Neural cell (in vitro differentiated cells): ENCODE measurements around the gene CDK15. TPM values are rescaled to one million over a fixed set of nuclear protein-coding genes. Genes with fewer than 3 reads are reported as not detected.

ENCODE experiments used
- H2AFZ ChIP-seq: fragments of 200-600, 300-800 bp; sonication (generic), shearing (Covaris generic); 2 replicates; pipeline ENCODE4 v1.6.0; 2014; ENCODE audit warnings: low read depth, mild to moderate bottlenecking, antibody characterized with exemption, low read length, moderate library complexity
- H3F3A ChIP-seq: fragments of 200-600 bp; shearing (Covaris generic); 2 replicates; pipeline ENCODE4 v1.6.1; 2016; ENCODE audit warnings: mild to moderate bottlenecking, moderate library complexity, mixed read lengths, antibody characterized with exemption, low read length; ENCODE audit not compliant: insufficient read depth, poor library complexity, severe bottlenecking
- H3K27ac ChIP-seq: fragments of 200-600, 300-800 bp; sonication (generic), shearing (Covaris generic); 2 replicates; pipeline ENCODE4 v1.5.1; 2014; ENCODE audit warnings: mild to moderate bottlenecking, low read length, moderate library complexity
- H3K27me3 ChIP-seq: fragments of 300-800, 200-600 bp; sonication (generic), shearing (Covaris generic); 2 replicates; pipeline ENCODE4 v1.6.0; 2014; ENCODE audit warnings: mild to moderate bottlenecking, low read depth, low read length, moderate library complexity; ENCODE audit not compliant: insufficient read depth
- H3K36me3 ChIP-seq: fragments of 300-800, 200-600 bp; sonication (generic), shearing (Covaris generic); 2 replicates; pipeline ENCODE4 v1.5.1; 2014; ENCODE audit warnings: mild to moderate bottlenecking, antibody characterized with exemption, low read length, moderate library complexity; ENCODE audit not compliant: insufficient read depth
- H3K4me2 ChIP-seq: fragments of 300-800, 200-600 bp; sonication (generic), shearing (Covaris generic); 2 replicates; pipeline ENCODE4 v1.6.0; 2014; ENCODE audit warnings: mild to moderate bottlenecking, low read length
- H3K4me3 ChIP-seq: fragments of 300-800, 200-600 bp; sonication (generic), shearing (Covaris generic); 2 replicates; pipeline ENCODE4 v1.5.1; 2014; ENCODE audit warnings: mild to moderate bottlenecking, low read length, moderate library complexity
- H3K79me2 ChIP-seq: fragments of 200-600 bp; shearing (Covaris generic); replicated peaks from 2 replicates; pipeline ENCODE4 v1.6.0; 2014; ENCODE audit warnings: mild to moderate bottlenecking, low read length, moderate library complexity; ENCODE audit not compliant: insufficient read depth
- H3K9ac ChIP-seq: fragments of 300-800, 200-600 bp; sonication (generic), shearing (Covaris generic); 2 replicates; pipeline ENCODE4 v1.6.1; 2016; ENCODE audit warnings: mild to moderate bottlenecking, low read length, mixed read lengths
- H3K9me2 ChIP-seq: fragments of 200-600 bp; shearing (Covaris generic); 2 replicates; pipeline ENCODE4 v1.6.1; 2016; ENCODE audit warnings: mild to moderate bottlenecking, low read length, mixed read lengths; ENCODE audit not compliant: insufficient read depth
- H3K9me3 ChIP-seq: fragments of 200-600, 300-800 bp; sonication (generic), shearing (Covaris generic); 2 replicates; pipeline ENCODE4 v1.6.1; 2016; ENCODE audit warnings: mild to moderate bottlenecking, mixed run types, low read length, moderate library complexity, mixed read lengths
- H4K20me1 ChIP-seq: fragments of 200-600 bp; shearing (Covaris generic); 2 replicates; pipeline ENCODE4 v1.6.1; 2016; ENCODE audit warnings: mild to moderate bottlenecking, mixed run types; ENCODE audit not compliant: insufficient read depth
- CTCF ChIP-seq: fragments of 450-650 bp; IDR thresholded peaks from 2 replicates; pipeline ENCODE4 v1.5.1; 2014; ENCODE audit warnings: antibody characterized with exemption, mild to moderate bottlenecking, moderate library complexity; ENCODE audit not compliant: poor library complexity, severe bottlenecking
- EP300 ChIP-seq: fragments of 450-650 bp; conservative IDR thresholded peaks from 2 replicates; pipeline ENCODE4 v1.6.1; 2014; ENCODE audit warnings: antibody characterized with exemption, mild to moderate bottlenecking, moderate library complexity; ENCODE audit not compliant: poor library complexity, severe bottlenecking
- EZH2 ChIP-seq: fragments of 200-600, 300-800 bp; shearing (Covaris generic), sonication (generic); IDR thresholded peaks from 2 replicates; pipeline ENCODE4 v1.6.1; 2014; ENCODE audit warnings: antibody characterized with exemption, low read length, borderline replicate concordance, mild to moderate bottlenecking; ENCODE audit not compliant: insufficient read depth, poor library complexity, severe bottlenecking
- MXI1 ChIP-seq: fragments of 450-650 bp; conservative IDR thresholded peaks from 2 replicates; pipeline ENCODE4 v1.6.1; 2014; ENCODE audit warnings: antibody characterized with exemption, mild to moderate bottlenecking; ENCODE audit not compliant: poor library complexity, severe bottlenecking
- POLR2AphosphoS5 ChIP-seq: IDR thresholded peaks from 2 replicates; pipeline ENCODE4 v1.6.1; 2012
- RAD21 ChIP-seq: fragments of 450-650 bp; conservative IDR thresholded peaks from 2 replicates; pipeline ENCODE4 v1.6.1; 2014; ENCODE audit warnings: antibody characterized with exemption, mild to moderate bottlenecking, moderate library complexity
- REST ChIP-seq: IDR thresholded peaks from 2 replicates; pipeline ENCODE4 v1.6.1; 2012; ENCODE audit warnings: borderline replicate concordance
- SMC3 ChIP-seq: fragments of 450-650 bp; conservative IDR thresholded peaks from 2 replicates; pipeline ENCODE4 v1.6.1; 2014; ENCODE audit warnings: antibody characterized with exemption, mild to moderate bottlenecking, moderate library complexity; ENCODE audit not compliant: poor library complexity
- TAF1 ChIP-seq: IDR thresholded peaks from 2 replicates; pipeline ENCODE4 v1.6.1; 2012; ENCODE audit warnings: low read depth
- polyA minus RNA-seq: library from RNA; depleted of rRNA, polyadenylated mRNA; stranded (reverse); fragments of >200 nt; gene quantifications from 2 replicates; pipeline ENCODE4 v1.2.3, GENCODE V29; 2014
- polyA plus RNA-seq: library from polyadenylated mRNA; depleted of rRNA; stranded (reverse); fragments of >200 nt; gene quantifications from 2 replicates; pipeline ENCODE4 v1.2.3, GENCODE V29; 2014

CDK15 gene
- polyA plus RNA-seq = 0.06 and 0.09 TPM in 2 replicates
- not detected in 2 replicates for polyA minus RNA-seq

- Histone ChIP-seq H3K4me3 (no peak within 1 kb of the TSS), H3K9me3 (no peaks in the 10 kb centered on the region), H3K9me2 (no peaks in the 10 kb centered on the region), H2AFZ (no peak within 1 kb of the TSS), H4K20me1 (no peaks in the 10 kb centered on the region), H3K9ac (no peak within 1 kb of the TSS), H3K79me2 (no peaks in the 10 kb centered on the region), H3F3A (no peaks in the 10 kb centered on the region), H3K4me2 (no peak within 1 kb of the TSS), H3K27me3 (no peaks in the 10 kb centered on the region), H3K36me3 (no peaks in the 10 kb centered on the region), H3K27ac (no peak within 1 kb of the TSS)
- TF ChIP-seq CTCF = no peak
- no peak for TF ChIP-seq POLR2AphosphoS5
- TF ChIP-seq TAF1 = no peak
- TF ChIP-seq MXI1 = no peak
- TF ChIP-seq RAD21 = no peak
- no peak for TF ChIP-seq REST
- TF ChIP-seq SMC3 = no peak
- no peak for TF ChIP-seq EP300
- TF ChIP-seq EZH2 = no peak
These were observed at the start of gene CDK15 for GRCh38 chr2:201806442-201807170. CDK15 (plus strand) TSS chr2:201806537; CDS start chr2:201806665, 128 bp downstream.

- H3F3A ChIP-seq = no peaks in the 10 kb centered on the region
- H3K4me3 ChIP-seq = no peak overlapping the region
- no peak overlapping the region for H3K27ac ChIP-seq
- TF ChIP-seq SMC3 (no peak), CTCF (no peak), RAD21 (no peak), EZH2 (no peak), TAF1 (no peak), MXI1 (no peak), POLR2AphosphoS5 (no peak), REST (no peak), EP300 (no peak)
- no peaks in the 10 kb centered on the region for H3K9me3 ChIP-seq
- no peaks in the 10 kb centered on the region for H3K9me2 ChIP-seq
- no peak overlapping the region for H3K4me2 ChIP-seq
- no peak overlapping the region for H3K9ac ChIP-seq
- H3K27me3 ChIP-seq = no peaks in the 10 kb centered on the region
- no peaks in the 10 kb centered on the region for H4K20me1 ChIP-seq
- H3K36me3 ChIP-seq = no peaks in the 10 kb centered on the region
- no peak overlapping the region for H2AFZ ChIP-seq
- no peaks in the 10 kb centered on the region for H3K79me2 ChIP-seq
These were observed 48.1 kb upstream of the CDK15 start for GRCh38 chr2:201758234-201758633.
